GM21723 (cell line): ENCODE results near the gene PFKFB3.
"Not testable (repeated sequence)": the region's sequence is repeated elsewhere in the genome, so short reads cannot be mapped to it uniquely, and the experiment has no call there.

Experiments used
- ATAC-seq: cut with Tn5 transposase; IDR thresholded peaks from one replicate; pipeline ENCODE4 v1.9.1; 2021; ENCODE audit warnings: mild to moderate bottlenecking, moderate library complexity; ENCODE audit not compliant: unreplicated experiment

PFKFB3 gene

GRCh38 chr10:6234371-6234770 lies 31.6 kb downstream of the PFKFB3 start:
- ATAC-seq, result no peak

DNA sequence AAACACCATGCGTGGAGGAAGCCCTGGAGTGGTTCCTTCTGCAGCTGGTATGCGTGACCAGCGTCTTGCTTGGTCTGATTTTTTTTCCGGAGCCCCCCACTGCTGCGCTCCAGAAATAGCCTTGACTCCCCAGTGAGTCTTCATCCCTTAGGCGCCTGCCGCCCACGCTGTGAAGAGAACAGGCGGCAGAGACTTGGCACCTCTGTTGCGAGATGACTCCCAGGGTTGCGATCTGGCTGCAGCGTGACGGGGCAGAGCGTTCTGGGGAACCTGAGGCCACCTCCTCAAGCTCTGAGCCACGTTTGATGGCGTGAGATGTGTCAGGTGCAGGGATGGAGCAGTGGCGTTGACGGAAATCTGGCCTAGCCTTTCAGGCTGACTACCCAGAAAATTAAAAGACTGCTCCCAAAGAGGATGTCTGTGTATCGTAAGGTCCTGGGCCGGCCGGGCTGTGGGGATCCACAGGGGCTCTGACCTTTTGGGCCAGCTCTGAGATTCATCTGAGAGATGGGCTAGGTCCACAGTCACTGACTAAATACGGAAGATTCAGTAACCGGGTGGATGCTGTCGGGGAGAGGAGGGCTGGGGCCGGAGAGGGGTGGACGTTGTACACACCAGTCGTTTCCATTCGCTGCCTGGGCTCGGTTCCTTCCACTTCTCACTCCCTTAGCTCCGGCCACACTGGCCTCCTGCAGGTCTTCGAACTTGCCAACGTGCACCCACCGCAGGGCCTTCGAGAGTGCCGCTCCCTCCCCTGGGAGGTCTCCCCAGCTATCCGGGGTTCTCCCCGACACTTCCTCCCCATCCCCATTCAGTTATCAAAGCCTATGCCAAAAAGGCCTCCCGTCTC lies 33.8 kb downstream of the PFKFB3 start:
- ATAC-seq, result no peak

DNA sequence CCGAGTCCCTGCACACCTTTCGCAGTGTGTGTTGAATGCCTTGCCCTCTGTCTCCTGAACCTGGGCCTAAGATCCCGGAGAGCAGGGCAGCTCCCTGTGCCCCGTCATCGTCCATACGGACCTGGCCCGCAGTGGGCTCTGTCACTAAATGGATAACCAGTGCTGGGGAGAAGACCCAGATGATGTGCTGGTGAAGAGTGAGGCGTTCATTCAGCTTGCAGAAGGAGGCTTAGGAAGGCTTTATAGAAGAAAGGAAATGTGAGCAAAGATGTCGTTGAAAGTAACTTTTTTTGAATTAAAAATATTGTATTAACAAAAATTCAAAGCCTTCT lies 34.4 kb downstream of the PFKFB3 start:
- no peak for ATAC-seq

- ATAC-seq, result not testable (repeated sequence)
These were observed 36.0 kb downstream of the PFKFB3 start for GRCh38 chr10:6238587-6239212.

- peak; percentile 51 for ATAC-seq
These were observed 36.7 kb downstream of the PFKFB3 start for GRCh38 chr10:6239213-6239991.

DNA sequence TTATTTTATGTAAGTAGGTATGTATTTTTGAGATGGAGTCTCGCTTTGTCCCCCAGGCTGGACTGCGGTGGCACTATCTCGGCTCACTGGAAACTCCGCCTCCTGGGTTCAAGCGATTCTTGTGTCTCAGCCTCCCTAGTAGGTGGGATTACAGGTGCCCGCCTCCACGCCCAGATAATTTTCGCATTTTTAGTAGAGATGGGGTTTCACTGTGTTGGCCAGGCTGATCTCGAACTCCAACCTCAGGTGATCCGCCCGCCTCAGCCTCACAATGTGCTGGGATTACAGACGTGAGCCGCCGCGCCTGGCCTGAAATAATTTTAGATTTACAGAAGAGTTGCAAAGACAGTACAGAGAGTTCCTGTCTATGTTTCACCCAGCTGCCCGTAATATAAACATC lies 37.5 kb downstream of the PFKFB3 start:
- no peak for ATAC-seq

GRCh38 chr10:6242089-6242488 lies 39.4 kb downstream of the PFKFB3 start:
- no peak for ATAC-seq

GRCh38 chr10:6244510-6244909 lies 41.8 kb downstream of the PFKFB3 start:
- no peak for ATAC-seq

GRCh38 chr10:6247041-6247712 lies 44.4 kb downstream of the PFKFB3 start:
- ATAC-seq, result no peak

DNA sequence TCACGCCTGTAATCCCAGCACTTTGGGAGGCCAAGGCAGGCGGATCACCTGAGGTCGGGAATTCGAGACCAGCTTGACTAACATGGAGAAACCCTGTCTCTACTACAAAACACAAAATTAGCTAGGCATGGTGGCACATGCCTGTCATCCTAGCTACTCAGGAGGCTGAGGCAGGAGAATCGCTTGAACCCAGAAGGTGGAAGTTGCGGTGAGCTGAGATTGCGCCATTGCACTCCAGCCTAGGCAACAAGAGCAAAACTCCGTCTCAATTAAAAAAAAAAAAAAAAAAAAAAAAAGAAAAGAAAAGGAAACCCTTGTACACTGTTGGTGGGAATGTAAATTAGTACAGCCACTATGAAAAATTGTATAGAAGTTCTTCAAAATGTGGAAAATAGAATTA lies 46.2 kb downstream of the PFKFB3 start:
- ATAC-seq, result not testable (repeated sequence)

GRCh38 chr10:6249698-6250097 lies 47.0 kb downstream of the PFKFB3 start:
- ATAC-seq, result no peak

DNA sequence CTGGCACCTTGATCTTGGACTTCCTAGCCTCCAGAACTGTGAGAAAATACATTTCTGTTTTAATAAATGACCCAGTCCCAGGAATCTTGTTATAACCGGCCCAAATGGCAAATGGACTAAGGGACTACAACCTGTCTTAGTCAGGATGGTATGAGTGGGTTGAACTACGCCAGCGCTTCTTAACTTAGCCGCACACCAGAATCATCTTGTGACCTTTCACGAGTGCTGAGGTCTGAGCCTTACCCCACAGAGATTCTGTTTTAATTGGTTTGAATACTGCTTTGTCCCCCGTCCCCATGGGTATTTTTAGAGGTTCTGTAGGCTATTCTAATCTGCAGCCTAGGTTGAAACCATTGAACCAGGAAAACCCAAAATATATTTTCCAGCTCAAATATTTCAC lies 48.0 kb downstream of the PFKFB3 start:
- no peak for ATAC-seq

- ATAC-seq, result no peak
These were observed 51.5 kb downstream of the PFKFB3 start for GRCh38 chr10:6254201-6254600.

GRCh38 chr10:6255548-6256061 lies 52.9 kb downstream of the PFKFB3 start:
- no peak for ATAC-seq

GRCh38 chr10:6256439-6256838 lies 53.7 kb downstream of the PFKFB3 start:
- no peak for ATAC-seq

- no peak for ATAC-seq
These were observed 56.4 kb downstream of the PFKFB3 start for GRCh38 chr10:6259153-6259552.

DNA sequence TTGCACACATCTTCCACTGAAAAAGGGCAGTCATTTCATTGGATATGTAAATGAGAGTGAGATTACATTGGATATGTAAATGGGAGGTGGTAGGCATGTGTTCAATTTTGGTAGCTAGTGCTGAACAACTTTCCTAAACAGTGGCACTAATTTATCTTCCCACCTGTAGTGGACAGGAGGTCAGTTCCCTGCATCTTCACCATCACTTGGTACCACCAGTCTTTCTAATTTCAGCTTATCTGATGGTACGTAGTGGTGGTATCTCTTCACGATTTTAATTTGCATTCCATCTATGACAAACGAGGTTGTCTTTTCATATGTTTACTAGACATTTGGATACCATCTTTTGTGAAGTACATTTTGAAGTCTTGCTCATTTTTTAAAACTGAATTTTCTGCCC lies 58.1 kb downstream of the PFKFB3 start:
- no peak for ATAC-seq

DNA sequence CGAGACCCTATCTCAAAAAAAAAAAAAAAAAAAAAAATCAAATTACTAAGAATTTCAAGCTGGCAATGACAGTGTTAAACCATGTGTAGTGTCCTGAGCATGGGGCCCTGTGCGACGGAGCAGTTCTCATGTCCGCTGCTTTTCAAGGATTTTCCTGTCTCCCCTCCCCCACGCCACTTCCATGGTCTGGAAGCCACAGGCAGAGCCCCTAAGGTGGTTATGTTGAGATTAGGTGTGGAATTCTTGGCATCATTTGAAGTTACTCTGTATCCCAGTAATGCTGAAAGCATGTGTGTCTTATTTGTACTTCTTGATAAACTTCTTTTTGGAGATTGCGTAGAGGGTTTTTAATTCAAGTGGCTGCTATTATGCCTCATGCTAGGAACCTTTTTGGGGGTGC lies 65.2 kb downstream of the PFKFB3 start:
- no peak for ATAC-seq

GRCh38 chr10:6269432-6269831 lies 66.7 kb downstream of the PFKFB3 start:
- ATAC-seq, result no peak

- peak; percentile 72 for ATAC-seq
These were observed 67.5 kb downstream of the PFKFB3 start for GRCh38 chr10:6269953-6270867.
